Suprapubic skin (tissue), 4 donors: ENCODE data around the gene DNAL1.

Source experiments
- EP300 ChIP-seq: sonication (generic); formaldehyde crosslinking; IDR thresholded peaks from one replicate; pipeline ENCODE4 v1.6.1; 2017; ENCODE audit warnings: antibody characterized with exemption
- POLR2A ChIP-seq, 2 donors: fragments of 450-650 bp; IDR thresholded peaks; one replicate each; pipeline ENCODE4 v1.6.1; 2017; ENCODE audit warnings: antibody characterized with exemption in 2 of 2, mild to moderate bottlenecking in 2 of 2, moderate library complexity in 2 of 2
- POLR2AphosphoS5 ChIP-seq, 3 donors: sonication (generic); formaldehyde crosslinking; IDR thresholded peaks; one replicate each; pipeline ENCODE4 v1.6.1; 2017; ENCODE audit warnings: antibody characterized with exemption in 3 of 3
- TF ChIP-seq, protein P1 (sequence below), 2 donors: fragments of 200-600 bp in 1 of 2; fragments of 450-650 bp in 1 of 2; sonication (generic) in 1 of 2; IDR thresholded peaks; one replicate each; pipeline ENCODE4 v1.5.1; 2016 to 2019; ENCODE audit warnings: antibody characterized with exemption in 2 of 2, mild to moderate bottlenecking in 1 of 2, moderate library complexity in 1 of 2

DNA sequence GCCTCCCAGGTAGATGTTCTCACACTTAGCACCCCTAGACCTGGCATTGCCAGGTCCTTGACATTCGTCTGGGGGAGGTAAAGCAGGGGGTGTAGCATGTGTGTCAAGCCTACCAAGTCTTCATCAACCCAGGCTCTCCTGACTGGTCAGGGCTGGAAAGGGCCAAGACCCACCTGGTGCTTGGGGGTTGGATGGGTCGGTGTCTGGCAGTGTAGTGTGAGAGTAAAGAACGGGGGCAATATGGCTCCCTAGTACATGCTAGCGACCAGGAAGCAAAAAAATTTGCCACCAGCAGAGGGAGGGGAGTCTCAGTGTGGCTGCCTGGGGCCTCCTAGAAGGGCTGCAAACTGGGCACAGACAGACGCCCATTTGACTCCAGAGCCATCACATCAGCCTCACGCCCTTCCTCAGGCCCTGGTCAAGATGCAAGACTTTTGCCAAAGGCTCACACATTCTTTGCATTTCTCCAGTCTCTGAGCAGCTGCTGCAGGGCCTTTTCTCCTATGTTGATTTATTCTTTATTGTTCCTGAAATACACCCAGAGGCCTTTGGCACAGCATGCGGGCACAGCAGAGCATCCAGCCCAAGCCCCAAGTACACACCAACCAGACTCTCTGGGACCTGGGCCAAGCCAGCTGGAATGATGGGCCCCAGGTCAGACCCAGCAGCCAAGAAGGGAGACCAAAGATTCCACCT lies 107.7 kb downstream of the DNAL1 start:
- TF ChIP-seq, protein P1, sequence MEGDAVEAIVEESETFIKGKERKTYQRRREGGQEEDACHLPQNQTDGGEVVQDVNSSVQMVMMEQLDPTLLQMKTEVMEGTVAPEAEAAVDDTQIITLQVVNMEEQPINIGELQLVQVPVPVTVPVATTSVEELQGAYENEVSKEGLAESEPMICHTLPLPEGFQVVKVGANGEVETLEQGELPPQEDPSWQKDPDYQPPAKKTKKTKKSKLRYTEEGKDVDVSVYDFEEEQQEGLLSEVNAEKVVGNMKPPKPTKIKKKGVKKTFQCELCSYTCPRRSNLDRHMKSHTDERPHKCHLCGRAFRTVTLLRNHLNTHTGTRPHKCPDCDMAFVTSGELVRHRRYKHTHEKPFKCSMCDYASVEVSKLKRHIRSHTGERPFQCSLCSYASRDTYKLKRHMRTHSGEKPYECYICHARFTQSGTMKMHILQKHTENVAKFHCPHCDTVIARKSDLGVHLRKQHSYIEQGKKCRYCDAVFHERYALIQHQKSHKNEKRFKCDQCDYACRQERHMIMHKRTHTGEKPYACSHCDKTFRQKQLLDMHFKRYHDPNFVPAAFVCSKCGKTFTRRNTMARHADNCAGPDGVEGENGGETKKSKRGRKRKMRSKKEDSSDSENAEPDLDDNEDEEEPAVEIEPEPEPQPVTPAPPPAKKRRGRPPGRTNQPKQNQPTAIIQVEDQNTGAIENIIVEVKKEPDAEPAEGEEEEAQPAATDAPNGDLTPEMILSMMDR (IDR thresholded peaks at IDR 0.05): peak; percentile 10 to 18
- TF ChIP-seq POLR2AphosphoS5 (IDR thresholded peaks at IDR 0.05) (no peak), POLR2A (IDR thresholded peaks at IDR 0.05) (no peak), EP300 (no peak)
